IMR-90 (cell line): ENCODE data around the gene MPND. TPM values are rescaled to one million over a fixed set of nuclear protein-coding genes. Genes with fewer than 3 reads are reported as not detected.

Experiments used
- ATAC-seq: fragments of 200-7000 bp; cut with Tn5 transposase; 2 replicates; pipeline ENCODE4 v1.9.1; 2020; ENCODE audit warnings: low read depth, mild to moderate bottlenecking, moderate library complexity
- BruUV-seq: library from RNA; stranded (reverse); fragments of 400-500 nt; replicated peaks from 2 replicates; lab custom pipeline; 2021; lab: Mats Ljungman, UMichigan
- CTCF ChIA-PET: fragments of 300-600 bp; formaldehyde crosslinking; extraction: SDS; loops from one replicate; lab custom pipeline; 2021; ENCODE audit warnings: antibody characterized with exemption; lab: Yijun Ruan, JAX
- POLR2A ChIA-PET: fragments of 300-600 bp; sonication (Branson Sonifier 250); formaldehyde crosslinking; loops from one replicate; lab custom pipeline; 2022; ENCODE audit warnings: antibody characterized with exemption; ENCODE audit not compliant: unreplicated experiment; lab: Charles Lee
- DNase-seq: peaks from one replicate; pipeline ENCODE4 v3.0.0; 2013
- H2AFZ ChIP-seq: replicated peaks from 2 replicates; pipeline ENCODE3; 2013; ENCODE audit warnings: low read length, mild to moderate bottlenecking; ENCODE audit not compliant: poor library complexity
- H2AK5ac ChIP-seq: 2 replicates; pipeline ENCODE4 v1.6.1; 2013; ENCODE audit warnings: low read depth, low read length, inconsistent platforms
- H2AK9ac ChIP-seq: replicated peaks from 2 replicates; pipeline ENCODE3; 2013; ENCODE audit warnings: mild to moderate bottlenecking, low read depth, low read length, moderate library complexity; ENCODE audit not compliant: poor library complexity
- H2BK120ac ChIP-seq: 2 replicates; pipeline ENCODE4 v1.6.1; 2013; ENCODE audit warnings: low read depth, low read length, inconsistent platforms
- H2BK15ac ChIP-seq: 3 replicates; pipeline ENCODE4 v1.6.1; 2013; ENCODE audit warnings: low read depth, low read length, inconsistent platforms
- H2BK20ac ChIP-seq: 2 replicates; pipeline ENCODE4 v1.6.1; 2013; ENCODE audit warnings: low read depth, mild to moderate bottlenecking, inconsistent platforms, low read length, moderate library complexity
- H2BK5ac ChIP-seq: 2 replicates; pipeline ENCODE4 v1.6.1; 2013; ENCODE audit warnings: mild to moderate bottlenecking, low read depth, low read length, inconsistent platforms; ENCODE audit not compliant: poor library complexity, severe bottlenecking
- H3K14ac ChIP-seq: replicated peaks from 2 replicates; pipeline ENCODE4 v1.6.1; 2013; ENCODE audit warnings: low read depth, low read length, inconsistent platforms
- H3K18ac ChIP-seq: 2 replicates; pipeline ENCODE4 v1.6.1; 2013; ENCODE audit warnings: low read depth, low read length, control low read depth
- H3K23ac ChIP-seq: 2 replicates; pipeline ENCODE4 v1.6.1; 2013; ENCODE audit warnings: low read depth, low read length, inconsistent platforms
- H3K27ac ChIP-seq: 2 replicates; pipeline ENCODE4 v1.5.1; 2013; ENCODE audit warnings: mild to moderate bottlenecking, control low read depth, low read length; ENCODE audit not compliant: insufficient read depth
- H3K27me3 ChIP-seq: 2 replicates; pipeline ENCODE4 v1.6.1; 2013; ENCODE audit warnings: low read length; ENCODE audit not compliant: control insufficient read depth, insufficient read depth
- H3K36me3 ChIP-seq: 2 replicates; pipeline ENCODE4 v1.6.1; 2013; ENCODE audit warnings: low read length, mixed read lengths; ENCODE audit not compliant: control insufficient read depth, insufficient read depth
- H3K4ac ChIP-seq: 2 replicates; pipeline ENCODE4 v1.6.1; 2013; ENCODE audit warnings: low read depth, low read length, inconsistent platforms
- H3K4me1 ChIP-seq: 2 replicates; pipeline ENCODE4 v1.6.1; 2013; ENCODE audit warnings: low read length, mixed read lengths; ENCODE audit not compliant: control insufficient read depth, insufficient read depth
- H3K4me2 ChIP-seq: 2 replicates; pipeline ENCODE4 v1.6.1; 2013; ENCODE audit warnings: low read depth, mild to moderate bottlenecking, control low read depth, low read length, moderate library complexity
- H3K4me3 ChIP-seq: 2 replicates; pipeline ENCODE4 v1.5.1; 2013; ENCODE audit warnings: low read depth, mild to moderate bottlenecking, control low read depth, low read length, moderate library complexity; ENCODE audit not compliant: insufficient read depth
- H3K56ac ChIP-seq: 2 replicates; pipeline ENCODE4 v1.6.1; 2013; ENCODE audit warnings: low read length, inconsistent platforms; ENCODE audit not compliant: insufficient read depth; ENCODE audit errors: extremely low read depth
- H3K79me1 ChIP-seq, 2 experiments: 2 replicates each; pipeline ENCODE4 v1.6.1; 2013; ENCODE audit warnings: low read length in 2 of 2, inconsistent platforms in 1 of 2, low read depth in 1 of 2
- H3K9ac ChIP-seq: 2 replicates; pipeline ENCODE4 v1.6.1; 2013; ENCODE audit warnings: low read depth, low read length, control low read depth
- H3K9me1 ChIP-seq: 2 replicates; pipeline ENCODE4 v1.6.1; 2013; ENCODE audit warnings: low read length, inconsistent platforms; ENCODE audit not compliant: insufficient read depth
- H3K9me3 ChIP-seq: 2 replicates; pipeline ENCODE4 v1.6.1; 2013; ENCODE audit warnings: low read length; ENCODE audit not compliant: control insufficient read depth, insufficient read depth
- H4K20me1 ChIP-seq: 2 replicates; pipeline ENCODE4 v1.6.1; 2013; ENCODE audit warnings: low read length, inconsistent platforms; ENCODE audit not compliant: insufficient read depth
- H4K5ac ChIP-seq: 2 replicates; pipeline ENCODE4 v1.6.1; 2013; ENCODE audit warnings: mild to moderate bottlenecking, low read depth, low read length, control low read depth
- H4K8ac ChIP-seq, 2 experiments: 2 replicates each; pipeline ENCODE4 v1.6.1; 2013; ENCODE audit warnings: low read depth in 2 of 2, low read length in 2 of 2, control low read depth in 1 of 2, inconsistent platforms in 1 of 2
- H4K91ac ChIP-seq: 2 replicates; pipeline ENCODE4 v1.6.1; 2013; ENCODE audit warnings: low read depth, low read length, inconsistent platforms; ENCODE audit not compliant: insufficient read depth
- BHLHE40 ChIP-seq: fragments of 150-350 bp; IDR thresholded peaks from 2 replicates; pipeline ENCODE4 v1.6.1; 2016; ENCODE audit warnings: mild to moderate bottlenecking, low read depth, low read length
- CEBPB ChIP-seq: IDR thresholded peaks from 2 replicates; pipeline ENCODE4 v1.6.1; 2012; ENCODE audit warnings: low read depth, low read length, improper control_type of control experiment
- CHD1 ChIP-seq: IDR thresholded peaks from 2 replicates; pipeline ENCODE4 v1.6.1; 2012; ENCODE audit warnings: low read depth, low read length, improper control_type of control experiment
- MAFK ChIP-seq: IDR thresholded peaks from 2 replicates; pipeline ENCODE4 v1.6.1; 2012; ENCODE audit warnings: low read depth, low read length, improper control_type of control experiment
- MAZ ChIP-seq: IDR thresholded peaks from 2 replicates; pipeline ENCODE4 v1.6.1; 2012; ENCODE audit warnings: low read depth, mild to moderate bottlenecking, low read length, improper control_type of control experiment, moderate library complexity, borderline replicate concordance
- MXI1 ChIP-seq: IDR thresholded peaks from 2 replicates; pipeline ENCODE4 v1.6.1; 2012; ENCODE audit warnings: low read depth, mild to moderate bottlenecking, low read length, moderate library complexity, borderline replicate concordance
- NFE2L2 ChIP-seq: fragments of 150-350 bp; IDR thresholded peaks from 2 replicates; pipeline ENCODE4 v1.6.1; 2016; ENCODE audit warnings: low read depth, mild to moderate bottlenecking, low read length
- POLR2A ChIP-seq: IDR thresholded peaks from 2 replicates; pipeline ENCODE4 v1.6.1; 2012; ENCODE audit warnings: mild to moderate bottlenecking, low read depth, low read length
- RAD21 ChIP-seq: IDR thresholded peaks from 2 replicates; pipeline ENCODE4 v1.6.1; 2012; ENCODE audit warnings: low read length, improper control_type of control experiment
- RCOR1 ChIP-seq: IDR thresholded peaks from 2 replicates; pipeline ENCODE4 v1.6.1; 2012; ENCODE audit warnings: mild to moderate bottlenecking, low read length, improper control_type of control experiment; ENCODE audit not compliant: insufficient replicate concordance
- RFX5 ChIP-seq: IDR thresholded peaks from 2 replicates; pipeline ENCODE4 v1.8.0; 2012; ENCODE audit warnings: low read depth, mild to moderate bottlenecking, low read length, moderate library complexity
- WGBS, 2 experiments: methylation state at CpG; one replicate each; pipeline versions ENCODE4 v1.1.5 to v1.1.7; 2013; ENCODE audit warnings: missing lambda C conversion rate in 2 of 2; ENCODE audit not compliant: insufficient read length in 1 of 2; ENCODE audit errors: extremely low coverage in 2 of 2; 5-methylcytosine and 5-hydroxymethylcytosine counted together
- dilution Hi-C: fragments of 300-500 bp; cut with HindIII; formaldehyde crosslinking; loops from one replicate; pipeline ENCODE4 v1.14.3; 2018; ENCODE audit warnings: low sequenced_read_pairs; ENCODE audit not compliant: unreplicated experiment
- in situ Hi-C: fragments of 300-500 bp; cut with MboI; formaldehyde crosslinking; loops from 3 replicates; pipeline ENCODE4 v1.14.3; 2019; ENCODE audit warnings: low sequenced_read_pairs, inconsistent platforms, mixed read lengths
- intact Hi-C: fragments of 100-400 bp; cut with micrococcal nuclease; formaldehyde crosslinking; loops from 2 replicates; pipeline ENCODE4 v1.10.0; 2022
- polyA plus RNA-seq, 3 experiments: library from polyadenylated mRNA; depleted of rRNA; stranded (reverse); fragments of >200 nt; gene quantifications; 2 replicates each; pipeline ENCODE4 v1.2.3, GENCODE V29; 2012; ENCODE audit warnings: low replicate concordance in 1 of 3
- total RNA-seq: library from RNA; depleted of rRNA; stranded (reverse); fragments of >200 nt; gene quantifications from 2 replicates; pipeline ENCODE4 v1.2.3, GENCODE V29; 2012
- TF ChIP-seq, protein P1 (sequence below): fragments of 150-350 bp; IDR thresholded peaks from 2 replicates; pipeline ENCODE4 v1.6.1; 2016; ENCODE audit warnings: low read depth, mild to moderate bottlenecking, low read length, moderate library complexity, borderline replicate concordance
- TF ChIP-seq, protein P2 (sequence below): conservative IDR thresholded peaks from 2 replicates; pipeline ENCODE4 v1.5.1; 2012; ENCODE audit warnings: mild to moderate bottlenecking, low read depth, low read length, improper control_type of control experiment

The MPND gene
- total and polyA plus RNA-seq, 2 of the 4 experiments (the other 2 are of a cell fraction): 2.3 to 8.1 TPM

DNA sequence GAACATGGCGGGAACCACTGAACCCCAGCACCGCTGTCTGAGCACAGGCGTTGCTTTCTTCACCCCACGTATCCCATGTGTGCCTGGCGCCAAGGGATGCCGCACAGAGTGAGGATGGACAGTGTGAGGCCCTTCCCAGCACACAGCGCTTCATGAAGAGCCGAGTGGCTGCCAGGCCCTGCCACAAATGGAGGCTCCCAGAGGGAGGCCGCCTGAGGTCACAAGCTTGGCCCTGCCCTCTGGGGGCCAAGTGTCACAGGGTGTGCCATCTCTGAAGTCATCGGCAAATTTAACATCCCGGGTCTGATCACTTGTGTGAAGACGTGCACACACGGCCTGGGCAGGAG lies 24.4 kb downstream of the MPND start:
- in situ Hi-C loops: no loop called here
- H2BK15ac ChIP-seq: no peak overlapping the region
- dilution Hi-C loops: no loop called here
- peak overlapping the region; percentile 27; the same call in 1 of the 2 replicates for H3K4ac ChIP-seq
- DNase-seq: no peak
- no peak overlapping the region for H3K14ac ChIP-seq
- H3K4me3 ChIP-seq: no peak overlapping the region
- H3K79me1 ChIP-seq: peaks cover 16 to 80% of the 10 kb centered on the region in 2 experiments
- H3K9ac ChIP-seq: no peak overlapping the region
- no peaks in the 10 kb centered on the region for H3K9me3 ChIP-seq
- H3K4me2 ChIP-seq: no peak overlapping the region
- H3K9me1 ChIP-seq: peaks cover 21% of the 10 kb centered on the region
- H4K8ac ChIP-seq: no peak overlapping the region
- no peak overlapping the region for H3K56ac ChIP-seq
- no peak overlapping the region for H3K18ac ChIP-seq
- peak overlapping the region; percentile 27 for H2BK5ac ChIP-seq
- H3K23ac ChIP-seq: no peak overlapping the region
- H4K91ac ChIP-seq: no peak overlapping the region
- CTCF ChIA-PET: no interaction called here
- no peaks in the 10 kb centered on the region for H3K27me3 ChIP-seq
- POLR2A ChIA-PET: no interaction called here
- no peak for ATAC-seq
- TF ChIP-seq CHD1 (no peak), RAD21 (no peak), MAFK (no peak), POLR2A (no peak), MAZ (no peak), RCOR1 (no peak), RFX5 (no peak), NFE2L2 (no peak), BHLHE40 (no peak), CEBPB (no peak), MXI1 (no peak)
- TF ChIP-seq, protein P1, sequence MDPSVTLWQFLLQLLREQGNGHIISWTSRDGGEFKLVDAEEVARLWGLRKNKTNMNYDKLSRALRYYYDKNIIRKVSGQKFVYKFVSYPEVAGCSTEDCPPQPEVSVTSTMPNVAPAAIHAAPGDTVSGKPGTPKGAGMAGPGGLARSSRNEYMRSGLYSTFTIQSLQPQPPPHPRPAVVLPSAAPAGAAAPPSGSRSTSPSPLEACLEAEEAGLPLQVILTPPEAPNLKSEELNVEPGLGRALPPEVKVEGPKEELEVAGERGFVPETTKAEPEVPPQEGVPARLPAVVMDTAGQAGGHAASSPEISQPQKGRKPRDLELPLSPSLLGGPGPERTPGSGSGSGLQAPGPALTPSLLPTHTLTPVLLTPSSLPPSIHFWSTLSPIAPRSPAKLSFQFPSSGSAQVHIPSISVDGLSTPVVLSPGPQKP: no peak
- TF ChIP-seq, protein P2, sequence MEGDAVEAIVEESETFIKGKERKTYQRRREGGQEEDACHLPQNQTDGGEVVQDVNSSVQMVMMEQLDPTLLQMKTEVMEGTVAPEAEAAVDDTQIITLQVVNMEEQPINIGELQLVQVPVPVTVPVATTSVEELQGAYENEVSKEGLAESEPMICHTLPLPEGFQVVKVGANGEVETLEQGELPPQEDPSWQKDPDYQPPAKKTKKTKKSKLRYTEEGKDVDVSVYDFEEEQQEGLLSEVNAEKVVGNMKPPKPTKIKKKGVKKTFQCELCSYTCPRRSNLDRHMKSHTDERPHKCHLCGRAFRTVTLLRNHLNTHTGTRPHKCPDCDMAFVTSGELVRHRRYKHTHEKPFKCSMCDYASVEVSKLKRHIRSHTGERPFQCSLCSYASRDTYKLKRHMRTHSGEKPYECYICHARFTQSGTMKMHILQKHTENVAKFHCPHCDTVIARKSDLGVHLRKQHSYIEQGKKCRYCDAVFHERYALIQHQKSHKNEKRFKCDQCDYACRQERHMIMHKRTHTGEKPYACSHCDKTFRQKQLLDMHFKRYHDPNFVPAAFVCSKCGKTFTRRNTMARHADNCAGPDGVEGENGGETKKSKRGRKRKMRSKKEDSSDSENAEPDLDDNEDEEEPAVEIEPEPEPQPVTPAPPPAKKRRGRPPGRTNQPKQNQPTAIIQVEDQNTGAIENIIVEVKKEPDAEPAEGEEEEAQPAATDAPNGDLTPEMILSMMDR: no peak
- H3K27ac ChIP-seq: no peak overlapping the region
- H3K4me1 ChIP-seq: peaks cover 18% of the 10 kb centered on the region
- H4K20me1 ChIP-seq: peaks cover 35% of the 10 kb centered on the region
- H2AK9ac ChIP-seq: peak overlapping the region; percentile 62
- no peak overlapping the region for H2AFZ ChIP-seq
- 93% methylated on average over 11 of the region's 13 CpGs; no CpG with 5 or more reads in 1 of the 2 experiments for WGBS, 2 experiments
- no TSS peak for BruUV-seq
- H2AK5ac ChIP-seq: no peak overlapping the region
- no peak overlapping the region for H4K5ac ChIP-seq
- intact Hi-C loops: no loop called here
- H3K36me3 ChIP-seq: peaks cover 42% of the 10 kb centered on the region
- H2BK20ac ChIP-seq: no peak overlapping the region
- H2BK120ac ChIP-seq: no peak overlapping the region
